ENCODE data around the gene USO1. TPM values are rescaled to one million over a fixed set of nuclear protein-coding genes. Genes with fewer than 3 reads are reported as not detected.

The USO1 gene
- total and polyA plus RNA-seq, 2 of the 13 experiments (the other 11 are each of a cell fraction or from before 2014, with no cell fraction given), result 52.2 to 87.7 TPM

- Histone ChIP-seq H3K4me3 (replicated peaks in 1 of 3; ENCODE audit: insufficient read depth in 1 of 3, low read depth in 2 of 3, low read length in 3 of 3) (peak overlapping the region in 1 of 3 experiments; percentile 87; a peak in 2 of 6 replicates), H3K4me1 (ENCODE audit: insufficient read depth, low read length) (peaks cover 52% of the 10 kb centered on the region), H3K27me3 (ENCODE audit: control insufficient read depth in 1 of 2, insufficient read depth in 2 of 2, low read length in 2 of 2) (no peaks in the 10 kb centered on the region; a peak in 1 of 5 replicates), H3K36me3 (replicated peaks in 1 of 2; ENCODE audit: control insufficient read depth in 1 of 2, insufficient read depth in 2 of 2, low read length in 2 of 2) (no peaks in the 10 kb centered on the region), H4K20me1 (ENCODE audit: insufficient read depth, low read length) (peaks cover 14% of the 10 kb centered on the region), H3K27ac (ENCODE audit: extremely low read length, insufficient read depth, low read length) (no peak overlapping the region), H3K4me2 (ENCODE audit: low read depth, low read length) (peak overlapping the region; percentile 74), H3K79me2 (ENCODE audit: insufficient read depth, low read length) (peaks cover 86% of the 10 kb centered on the region), H3K9ac (ENCODE audit: insufficient read depth, low read depth, low read length) (peak overlapping the region; percentile 99), H2AFZ (ENCODE audit: low read length) (no peak overlapping the region), H3K9me3 (ENCODE audit: low read length) (no peaks in the 10 kb centered on the region)
- in situ Hi-C loops (cut with HindIII; ENCODE audit: extremely low pct_ligation_motif_present, low pct_unique_long_range_greater_than_20kb), result no loop called here
- ChIA-PET POLR2A (interaction anchor here (0.8 to 1.6 kb wide), 2 partner anchors 9 to 17 kb away, joined by 3 read pairs; no protein-coding TSS in a partner anchor), CTCF (ENCODE audit: low intra/inter-chr PET ratio, low total read pairs) (no interaction called here)
- WGBS (ENCODE audit: low lambda C conversion rate), result 91% methylated on average over 1 of the region's 1 CpG
- ATAC-seq (no peak), FAIRE-seq (no peak), DNase-seq (ENCODE audit: low spot score) (no peak)
- BruUV-seq (replicated peaks), result no TSS peak
- intact Hi-C loops (cut with micrococcal nuclease; ENCODE audit: unreplicated experiment), result no loop called here
- TF ChIP-seq NR0B2 (CRISPR knock-in tag; IDR thresholded peaks at IDR 0.05) (no peak), ZNF124 (CRISPR knock-in tag; IDR thresholded peaks at IDR 0.05) (no peak), HDAC1 (CRISPR knock-in tag; IDR thresholded peaks at IDR 0.05) (no peak), ATM (IDR thresholded peaks at IDR 0.05; ENCODE audit: borderline replicate concordance) (no peak), ZNF747 (CRISPR knock-in tag; IDR thresholded peaks at IDR 0.05; ENCODE audit: borderline replicate concordance) (no peak), MBD4 (IDR thresholded peaks at IDR 0.05; ENCODE audit: borderline replicate concordance, low read length) (no peak), ZNF713 (CRISPR knock-in tag; IDR thresholded peaks at IDR 0.05) (no peak), MBNL3 (CRISPR knock-in tag; conservative IDR thresholded peaks at IDR 0.05) (no peak), ERF (CRISPR knock-in tag; IDR thresholded peaks at IDR 0.05) (no peak), ZNF18 (CRISPR knock-in tag; IDR thresholded peaks at IDR 0.05; ENCODE audit: insufficient replicate concordance) (no peak), ATF3 (CRISPR knock-in tag; IDR thresholded peaks at IDR 0.05) (no peak), ZNF513 (CRISPR knock-in tag; conservative IDR thresholded peaks at IDR 0.05) (no peak), REPIN1 (CRISPR knock-in tag; IDR thresholded peaks at IDR 0.05; ENCODE audit: borderline replicate concordance, low read depth) (no peak), NR2F1 (CRISPR knock-in tag; IDR thresholded peaks at IDR 0.05) (no peak), ZBTB42 (CRISPR knock-in tag; IDR thresholded peaks at IDR 0.05) (no peak), HOXD1 (CRISPR knock-in tag; IDR thresholded peaks at IDR 0.05) (no peak)
- TF ChIP-seq, protein P1, sequence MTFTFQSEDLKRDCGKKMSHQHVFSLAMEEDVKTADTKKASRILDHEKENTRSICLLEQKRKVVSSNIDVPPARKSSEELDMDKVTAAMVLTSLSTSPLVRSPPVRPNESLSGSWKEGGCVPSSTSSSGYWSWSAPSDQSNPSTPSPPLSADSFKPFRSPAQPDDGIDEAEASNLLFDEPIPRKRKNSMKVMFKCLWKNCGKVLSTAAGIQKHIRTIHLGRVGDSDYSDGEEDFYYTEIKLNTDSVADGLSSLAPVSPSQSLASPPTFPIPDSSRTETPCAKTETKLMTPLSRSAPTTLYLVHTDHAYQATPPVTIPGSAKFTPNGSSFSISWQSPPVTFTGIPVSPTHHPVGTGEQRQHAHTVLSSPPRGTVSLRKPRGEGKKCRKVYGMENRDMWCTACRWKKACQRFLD (CRISPR knock-in tag; IDR thresholded peaks at IDR 0.05; ENCODE audit: borderline replicate concordance), result no peak
Observed at GRCh38 chr4:75727073-75727472, 2.7 kb downstream of the USO1 start.
